GM18858 (cell line): Measurements from ENCODE around the gene BORCS8.
"Not testable (repeated sequence)": the region's sequence is repeated elsewhere in the genome, so short reads cannot be mapped to it uniquely, and the experiment has no call there.

Source experiments
- ATAC-seq: cut with Tn5 transposase; IDR thresholded peaks from one replicate; pipeline ENCODE4 v1.9.1; 2021; ENCODE audit not compliant: unreplicated experiment

Gene BORCS8

GRCh38 chr19:19192078-19192882 is at the start of gene BORCS8, which contains the start of gene RFXANK:
BORCS8 (minus strand) TSS chr19:19192152; CDS start chr19:19192117, 35 bp downstream.
RFXANK (plus strand) TSS chr19:19192258; CDS start chr19:19193947, 1,689 bp downstream.
- ATAC-seq: peak; percentile 80

DNA sequence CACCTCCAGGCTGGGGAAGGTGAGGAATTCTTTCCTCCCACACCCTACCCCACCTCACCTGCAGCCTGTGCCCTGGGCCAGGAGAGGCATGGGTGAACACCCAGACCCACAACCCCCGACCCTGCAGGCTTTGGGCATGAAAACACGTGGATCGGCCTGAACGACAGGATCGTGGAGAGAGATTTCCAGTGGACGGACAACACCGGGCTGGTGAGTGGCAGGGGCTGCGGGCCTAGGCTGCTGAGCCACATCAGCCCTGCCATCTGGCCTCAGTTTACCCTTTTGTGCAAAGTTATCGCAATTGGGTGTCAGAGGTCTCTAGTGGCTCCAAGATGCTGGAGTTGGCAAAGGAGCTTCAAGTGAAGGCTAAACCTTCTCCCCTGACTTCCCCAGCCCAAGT is 48.5 kb upstream of the BORCS8 start:
- ATAC-seq: no peak

DNA sequence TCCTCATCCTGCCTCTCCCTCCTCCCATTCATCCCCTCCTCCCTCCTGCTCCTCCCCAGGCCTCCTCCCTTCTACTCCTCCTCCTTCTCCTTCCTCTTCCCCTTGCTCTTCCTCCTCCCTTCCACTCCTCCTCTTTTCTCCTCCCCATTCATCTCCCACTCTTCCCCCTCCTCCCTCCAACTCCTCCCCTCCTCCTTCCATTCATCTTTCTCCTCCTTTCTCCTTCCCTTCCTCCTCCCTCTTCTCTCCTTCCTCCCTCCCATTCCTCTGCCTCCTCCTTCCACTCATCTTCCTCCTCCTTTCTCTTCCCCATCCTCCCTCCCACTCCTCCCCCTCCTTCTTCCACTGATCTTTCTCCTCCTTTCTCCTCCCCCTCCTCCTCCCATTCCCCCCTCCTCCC is 47.7 kb upstream of the BORCS8 start:
- no peak for ATAC-seq

- ATAC-seq: no peak
Measured at GRCh38 chr19:19238126-19238894, 46.4 kb upstream of the BORCS8 start.

DNA sequence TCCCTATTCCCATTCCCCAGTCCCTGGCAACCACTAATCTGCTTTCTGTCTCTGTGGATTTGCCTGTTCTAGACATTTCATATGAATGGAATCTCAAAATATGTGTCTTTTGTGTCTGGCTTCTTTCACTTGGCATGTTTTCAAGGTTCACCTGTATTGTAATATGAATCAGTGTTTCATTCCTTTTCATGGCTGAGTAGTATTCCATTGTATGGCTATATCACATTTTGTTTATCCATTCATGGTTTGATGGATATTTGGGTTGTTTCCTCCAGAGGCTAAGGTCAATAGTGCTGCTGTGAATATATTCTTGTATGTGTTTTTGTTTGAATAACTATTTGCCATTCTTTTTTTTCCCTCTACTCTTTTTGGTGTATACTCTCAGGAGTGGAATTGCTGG is 44.2 kb upstream of the BORCS8 start:
- ATAC-seq: no peak

- ATAC-seq: no peak
Measured at GRCh38 chr19:19234220-19234816, 42.4 kb upstream of the BORCS8 start.

GRCh38 chr19:19232261-19232721 is 40.3 kb upstream of the BORCS8 start:
- ATAC-seq: no peak

DNA sequence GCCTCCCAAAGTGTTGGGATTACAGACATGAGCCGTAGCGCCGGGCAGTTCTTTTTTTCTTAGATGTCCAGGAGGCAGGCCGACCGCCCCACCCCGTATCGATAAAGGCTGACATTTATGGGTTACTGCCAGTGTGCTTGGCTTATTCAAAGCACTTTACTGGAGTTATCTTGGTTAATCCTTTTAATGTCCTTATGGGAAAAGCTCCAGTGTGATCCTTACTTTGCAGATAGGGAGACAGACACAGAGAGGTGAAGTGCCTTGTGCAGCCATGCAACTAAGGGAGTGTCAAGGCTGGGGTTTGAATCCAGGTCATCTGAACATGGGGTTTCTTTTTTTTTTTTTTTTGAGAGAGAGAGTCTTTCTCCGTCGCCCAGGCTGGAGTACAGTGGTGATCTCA is 39.0 kb upstream of the BORCS8 start:
- ATAC-seq: no peak

DNA sequence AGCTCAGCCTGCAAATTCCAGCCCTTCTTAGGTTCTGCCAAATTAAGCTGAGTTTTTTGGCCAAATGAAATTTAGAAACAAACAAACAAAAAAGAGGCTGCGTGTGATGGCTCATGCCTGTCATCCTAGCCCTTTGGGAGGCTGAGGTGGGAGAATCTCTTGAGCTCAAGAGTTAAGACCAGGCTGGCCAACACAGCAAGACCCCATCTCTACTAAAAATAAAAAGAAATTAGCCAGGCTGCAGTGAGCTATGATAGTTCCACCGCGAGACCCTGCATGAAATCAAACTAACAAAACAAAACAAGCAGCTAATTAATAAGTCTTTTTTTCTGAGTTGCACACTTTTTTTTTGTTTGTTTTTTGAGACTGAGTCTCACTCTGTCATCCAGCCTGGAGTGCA is 37.7 kb upstream of the BORCS8 start:
- ATAC-seq: no peak

GRCh38 chr19:19227217-19227616 is 35.3 kb upstream of the BORCS8 start:
- no peak for ATAC-seq

DNA sequence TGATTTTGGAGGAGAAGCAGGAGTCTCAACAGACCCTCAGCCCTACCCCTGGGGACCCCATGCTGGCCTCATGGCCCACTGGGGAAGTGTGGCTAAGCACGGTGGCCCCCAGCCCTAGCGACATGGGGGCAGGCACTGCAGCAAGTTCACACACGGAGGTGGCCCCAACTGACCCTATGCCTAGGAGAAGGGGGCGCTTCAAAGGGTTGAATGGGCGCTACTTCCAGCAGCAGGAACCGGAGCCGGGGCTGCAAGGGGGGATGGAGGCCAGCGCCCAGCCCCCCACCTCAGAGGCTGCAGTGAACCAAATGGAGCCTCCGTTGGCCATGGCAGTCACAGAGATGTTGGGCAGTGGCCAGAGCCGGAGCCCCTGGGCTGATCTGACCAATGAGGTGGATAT is 34.7 kb upstream of the BORCS8 start:
- ATAC-seq: no peak

- ATAC-seq: no peak
Measured at GRCh38 chr19:19226204-19226603, 34.3 kb upstream of the BORCS8 start.

- no peak for ATAC-seq
Measured at GRCh38 chr19:19224852-19225494, 33.0 kb upstream of the BORCS8 start.

DNA sequence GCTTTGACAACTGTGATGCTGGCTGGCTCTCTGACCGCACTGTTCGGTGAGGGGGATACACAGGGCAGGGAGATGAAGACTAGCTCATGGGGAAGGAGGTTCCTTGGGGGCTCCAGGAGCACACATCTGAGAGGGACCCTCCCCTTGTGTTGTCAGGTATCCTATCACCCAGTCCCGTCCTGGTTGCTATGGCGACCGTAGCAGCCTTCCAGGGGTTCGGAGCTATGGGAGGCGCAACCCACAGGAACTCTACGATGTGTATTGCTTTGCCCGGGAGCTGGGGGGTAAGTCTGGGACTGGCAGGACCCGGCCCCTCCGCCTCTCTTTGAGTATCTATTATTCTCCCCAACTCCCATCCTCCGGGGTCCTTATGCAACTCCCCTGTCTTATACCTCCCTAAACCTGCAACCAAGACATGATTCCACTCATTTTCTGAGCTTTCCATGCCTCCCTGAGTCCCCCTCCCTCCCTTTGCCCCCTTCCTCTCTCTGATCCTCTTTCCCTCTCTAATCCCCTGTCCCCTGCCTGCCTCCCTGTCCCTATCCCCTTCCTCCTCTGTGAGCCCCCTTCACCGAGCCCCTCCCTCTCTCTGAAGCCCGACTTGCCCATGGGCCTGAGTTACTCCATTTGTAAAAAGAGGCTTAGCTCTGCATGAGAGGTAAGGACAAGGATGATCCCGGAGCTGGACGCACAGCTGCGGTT is 32.3 kb upstream of the BORCS8 start:
- ATAC-seq: no peak

- no peak for ATAC-seq
Measured at GRCh38 chr19:19223636-19224035, 31.7 kb upstream of the BORCS8 start.

- ATAC-seq: no peak
Measured at GRCh38 chr19:19223060-19223459, 31.1 kb upstream of the BORCS8 start.

DNA sequence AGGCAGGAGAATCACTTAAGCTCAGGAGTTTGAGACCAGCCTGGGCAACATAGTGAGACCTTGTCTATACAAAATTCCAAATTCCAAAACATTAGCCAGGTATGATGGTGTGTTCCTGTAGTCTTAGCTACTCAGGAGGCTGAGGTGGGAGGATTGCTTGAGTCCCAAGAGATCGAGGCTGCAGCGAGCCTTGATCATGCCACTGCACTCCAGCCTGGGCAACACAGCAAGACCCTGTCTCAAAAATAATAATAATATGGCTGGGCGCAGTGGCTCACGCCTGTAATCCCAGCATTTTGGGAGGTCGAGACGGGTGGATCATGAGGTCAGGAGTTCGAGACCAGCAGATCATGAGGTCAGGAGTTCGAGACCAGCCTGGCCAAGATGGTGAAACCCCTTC is 29.0 kb upstream of the BORCS8 start:
- not testable (repeated sequence) for ATAC-seq

GRCh38 chr19:19218911-19219310 is 27.0 kb upstream of the BORCS8 start:
- ATAC-seq: no peak

DNA sequence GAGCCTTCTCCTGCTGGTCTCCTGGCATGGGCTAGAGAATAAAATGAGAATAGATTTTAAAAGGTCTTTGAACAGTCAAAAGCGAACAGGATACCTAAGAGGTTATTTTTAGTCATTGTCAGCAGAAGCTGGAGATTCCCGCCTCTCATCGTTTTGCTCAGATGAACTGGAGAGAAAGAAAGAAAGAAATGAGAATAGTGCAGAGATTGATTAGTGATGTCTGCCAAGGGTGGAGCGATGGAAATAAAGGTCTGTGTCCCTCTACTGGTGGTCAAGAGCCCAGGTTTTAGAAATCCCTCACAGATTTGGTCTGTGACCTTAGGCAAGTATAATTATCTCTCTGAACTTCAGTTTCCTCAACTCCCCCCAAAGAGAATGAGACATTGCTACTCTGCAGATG is 25.1 kb upstream of the BORCS8 start:
- ATAC-seq: no peak

GRCh38 chr19:19215792-19216191 is 23.8 kb upstream of the BORCS8 start:
- no peak for ATAC-seq

DNA sequence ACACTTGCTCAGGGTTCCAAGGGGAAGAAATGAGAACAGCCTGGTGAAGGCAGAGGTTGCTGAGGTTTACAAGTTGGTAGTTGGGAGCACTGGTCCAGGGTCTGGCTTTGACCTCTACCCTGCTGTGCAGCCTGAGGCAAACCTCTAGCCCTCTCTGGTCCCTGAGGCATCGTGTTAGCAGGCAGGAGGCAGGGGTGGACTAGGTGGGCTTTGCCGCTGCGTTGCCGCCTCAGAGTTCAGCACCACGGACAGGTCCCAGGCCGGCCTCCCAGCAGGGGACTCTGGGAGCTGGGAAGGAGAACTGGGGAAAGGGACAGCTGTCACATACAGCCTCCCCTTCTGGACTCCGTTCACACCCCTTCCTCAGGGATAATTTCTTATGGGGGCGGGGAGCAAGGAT is 22.9 kb upstream of the BORCS8 start:
- ATAC-seq: no peak
